Activated CD4-positive, alpha-beta memory T cell treated with anti-CD3 and anti-CD28 coated beads, Interleukin-2, amount 10 ng/mL, durations not matched to agents 7 days and 5 days (primary cell): ENCODE data around the gene SNED1. TPM values are rescaled to one million over a fixed set of nuclear protein-coding genes. Genes with fewer than 3 reads are reported as not detected.

ENCODE experiments used
- CTCF ChIA-PET: fragments of 350-600 bp; sonication (Branson Sonifier 250); formaldehyde crosslinking; loops from one replicate; lab custom pipeline; 2021; ENCODE audit warnings: antibody characterized with exemption, inconsistent platforms; lab: Charles Lee
- POLR2A ChIA-PET: fragments of 350-600 bp; sonication (Branson Sonifier 250); formaldehyde crosslinking; loops from one replicate; lab custom pipeline; 2021; ENCODE audit warnings: antibody characterized with exemption; lab: Charles Lee
- DNase-seq: peaks from one replicate; pipeline ENCODE4 v3.0.0-alpha.2; 2020
- H3K27ac Mint-ChIP-seq: one replicate; pipeline ENCODE4 v1.8.0; 2021; ENCODE audit warnings: mild to moderate bottlenecking, mixed read lengths
- H3K27me3 Mint-ChIP-seq: one replicate; pipeline ENCODE4 v1.8.0; 2021; ENCODE audit warnings: mixed read lengths
- H3K36me3 Mint-ChIP-seq: one replicate; pipeline ENCODE4 v1.8.0; 2021; ENCODE audit warnings: low read depth, mixed read lengths
- H3K4me1 Mint-ChIP-seq: one replicate; pipeline ENCODE4 v1.8.0; 2021; ENCODE audit warnings: mixed read lengths
- H3K4me3 Mint-ChIP-seq: one replicate; pipeline ENCODE4 v1.8.0; 2021; ENCODE audit warnings: mild to moderate bottlenecking, mixed read lengths
- H3K9me3 Mint-ChIP-seq: one replicate; pipeline ENCODE4 v1.8.0; 2021; ENCODE audit warnings: mixed read lengths
- total RNA-seq, 2 experiments: library from RNA; stranded (reverse); gene quantifications; one replicate each; pipeline ENCODE4 v1.2.3, GENCODE V29; 2021

Gene SNED1
- total RNA-seq, 2 experiments from 2014 or later: 32.6 to 34.3 TPM

GRCh38 chr2:241003830-241004564, 5.6 kb downstream of the SNED1 start:
- H3K9me3 Mint-ChIP-seq: peaks cover 17% of the 10 kb centered on the region
- peaks cover 4% of the 10 kb centered on the region for H3K36me3 Mint-ChIP-seq
- peak; percentile 14 for DNase-seq
- ChIA-PET CTCF (no interaction called here), POLR2A (no interaction called here)
- H3K27me3 Mint-ChIP-seq: peaks cover 37% of the 10 kb centered on the region
- no peak overlapping the region for H3K4me3 Mint-ChIP-seq
- H3K4me1 Mint-ChIP-seq: peaks cover 17% of the 10 kb centered on the region
- H3K27ac Mint-ChIP-seq: no peak overlapping the region

- Mint-ChIP-seq H3K4me1 (peaks cover 27% of the 10 kb centered on the region), H3K4me3 (no peak overlapping the region), H3K9me3 (peaks cover 17% of the 10 kb centered on the region), H3K27ac (no peak overlapping the region), H3K27me3 (peaks cover 25% of the 10 kb centered on the region), H3K36me3 (peaks cover 4% of the 10 kb centered on the region)
- ChIA-PET POLR2A (no interaction called here), CTCF (no interaction called here)
- no peak for DNase-seq
Measured at GRCh38 chr2:241005569-241005968, 7.2 kb downstream of the SNED1 start.

GRCh38 chr2:241006412-241006811, 8.0 kb downstream of the SNED1 start:
- H3K4me3 Mint-ChIP-seq: no peak overlapping the region
- peaks cover 4% of the 10 kb centered on the region for H3K36me3 Mint-ChIP-seq
- DNase-seq: no peak
- ChIA-PET CTCF (no interaction called here), POLR2A (no interaction called here)
- no peak overlapping the region for H3K27ac Mint-ChIP-seq
- peaks cover 27% of the 10 kb centered on the region for H3K4me1 Mint-ChIP-seq
- H3K27me3 Mint-ChIP-seq: peaks cover 19% of the 10 kb centered on the region
- peaks cover 17% of the 10 kb centered on the region for H3K9me3 Mint-ChIP-seq

GRCh38 chr2:241007111-241007510, 8.7 kb downstream of the SNED1 start:
- Mint-ChIP-seq H3K4me1 (peaks cover 27% of the 10 kb centered on the region), H3K27ac (no peak overlapping the region), H3K4me3 (no peak overlapping the region), H3K9me3 (peaks cover 17% of the 10 kb centered on the region), H3K27me3 (peaks cover 19% of the 10 kb centered on the region), H3K36me3 (peaks cover 4% of the 10 kb centered on the region)
- DNase-seq: no peak
- ChIA-PET POLR2A (no interaction called here), CTCF (no interaction called here)

GRCh38 chr2:241007880-241008710, 9.7 kb downstream of the SNED1 start:
- POLR2A ChIA-PET: no interaction called here

GRCh38 chr2:241008711-241009121, 10.3 kb downstream of the SNED1 start:
- peaks cover 12% of the 10 kb centered on the region for H3K9me3 Mint-ChIP-seq
- peak overlapping the region; percentile 61 for H3K27ac Mint-ChIP-seq
- DNase-seq: peak; percentile 14
- ChIA-PET POLR2A (no interaction called here), CTCF (no interaction called here)
- H3K4me1 Mint-ChIP-seq: peaks cover 27% of the 10 kb centered on the region
- H3K27me3 Mint-ChIP-seq: peaks cover 23% of the 10 kb centered on the region
- no peak overlapping the region for H3K4me3 Mint-ChIP-seq
- peaks cover 4% of the 10 kb centered on the region for H3K36me3 Mint-ChIP-seq

More at GRCh38 chr2:241007880-241008710, 9.7 kb downstream of the SNED1 start:
- peaks cover 4% of the 10 kb centered on the region for H3K36me3 Mint-ChIP-seq
- no peak overlapping the region for H3K4me3 Mint-ChIP-seq
- DNase-seq: peak; percentile 11
- CTCF ChIA-PET: no interaction called here
- H3K9me3 Mint-ChIP-seq: peaks cover 17% of the 10 kb centered on the region
- peak overlapping the region; percentile 31 for H3K27ac Mint-ChIP-seq
- H3K4me1 Mint-ChIP-seq: peaks cover 27% of the 10 kb centered on the region
- H3K27me3 Mint-ChIP-seq: peaks cover 23% of the 10 kb centered on the region

- DNase-seq: no peak
- Mint-ChIP-seq H3K36me3 (peaks cover 4% of the 10 kb centered on the region), H3K27ac (peak overlapping the region; percentile 61), H3K4me3 (no peak overlapping the region), H3K27me3 (peaks cover 23% of the 10 kb centered on the region), H3K9me3 (peaks cover 9% of the 10 kb centered on the region), H3K4me1 (peaks cover 25% of the 10 kb centered on the region)
- ChIA-PET POLR2A (interaction anchor here (1.2 kb wide), 1 partner anchor 141 kb away, joined by 3 read pairs; no protein-coding TSS in a partner anchor), CTCF (no interaction called here)
Measured at GRCh38 chr2:241009191-241009590, 10.8 kb downstream of the SNED1 start.

- Mint-ChIP-seq H3K9me3 (peaks cover 9% of the 10 kb centered on the region), H3K4me1 (peaks cover 25% of the 10 kb centered on the region), H3K27me3 (peaks cover 23% of the 10 kb centered on the region), H3K27ac (peak overlapping the region; percentile 61), H3K4me3 (no peak overlapping the region), H3K36me3 (peaks cover 4% of the 10 kb centered on the region)
- CTCF ChIA-PET: no interaction called here
- POLR2A ChIA-PET: interaction anchor here (1.2 kb wide), 1 partner anchor 140 kb away, joined by 3 read pairs; no protein-coding TSS in a partner anchor
- peak; percentile 57 for DNase-seq
Measured at GRCh38 chr2:241009601-241010530, 11.4 kb downstream of the SNED1 start.

GRCh38 chr2:241010531-241011295, 12.3 kb downstream of the SNED1 start:
- Mint-ChIP-seq H3K36me3 (peaks cover under 1% of the 10 kb centered on the region), H3K4me3 (no peak overlapping the region), H3K9me3 (peaks cover 4% of the 10 kb centered on the region), H3K27ac (peak overlapping the region; percentile 61), H3K27me3 (peaks cover 18% of the 10 kb centered on the region), H3K4me1 (peaks cover 25% of the 10 kb centered on the region)
- POLR2A ChIA-PET: no interaction called here
- CTCF ChIA-PET: no interaction called here
- peak; percentile 12 for DNase-seq

- no peak overlapping the region for H3K27ac Mint-ChIP-seq
Measured at GRCh38 chr2:241011296-241011600, 12.8 kb downstream of the SNED1 start.

GRCh38 chr2:241011751-241012510, 13.5 kb downstream of the SNED1 start:
- CTCF ChIA-PET: no interaction called here
- Mint-ChIP-seq H3K9me3 (no peaks in the 10 kb centered on the region), H3K4me1 (peaks cover 17% of the 10 kb centered on the region), H3K36me3 (no peaks in the 10 kb centered on the region), H3K27ac (no peak overlapping the region), H3K27me3 (peaks cover 7% of the 10 kb centered on the region), H3K4me3 (no peak overlapping the region)
- peak; percentile 9 for DNase-seq
- POLR2A ChIA-PET: no interaction called here

More at GRCh38 chr2:241011296-241011600, 12.8 kb downstream of the SNED1 start:
- peaks cover 13% of the 10 kb centered on the region for H3K27me3 Mint-ChIP-seq
- no peaks in the 10 kb centered on the region for H3K9me3 Mint-ChIP-seq
- H3K36me3 Mint-ChIP-seq: no peaks in the 10 kb centered on the region
- no peak for DNase-seq
- peaks cover 24% of the 10 kb centered on the region for H3K4me1 Mint-ChIP-seq
- ChIA-PET CTCF (no interaction called here), POLR2A (no interaction called here)
- no peak overlapping the region for H3K4me3 Mint-ChIP-seq
